IPS-20b (cell line): Measurements from ENCODE around the gene UBE2G1.
A peak's percentile ranks its signal among the peaks of the same experiment; 100 is the strongest.
"Not testable (repeated sequence)": the region's sequence is repeated elsewhere in the genome, so short reads cannot be mapped to it uniquely, and the experiment has no call there.

Experiments
- H3K27ac ChIP-seq: one replicate; pipeline ENCODE4 v1.5.1; 2013; ENCODE audit warnings: low read length
- H3K27me3 ChIP-seq: 2 replicates; pipeline ENCODE4 v1.6.1; 2013; ENCODE audit warnings: mild to moderate bottlenecking, low read length, inconsistent platforms; ENCODE audit not compliant: insufficient read depth
- H3K36me3 ChIP-seq: 2 replicates; pipeline ENCODE4 v1.6.1; 2013; ENCODE audit warnings: low read depth, mild to moderate bottlenecking, inconsistent platforms, low read length, moderate library complexity; ENCODE audit not compliant: insufficient read depth
- H3K4me1 ChIP-seq: 2 replicates; pipeline ENCODE4 v1.6.1; 2013; ENCODE audit warnings: mild to moderate bottlenecking, control low read depth, inconsistent platforms, low read length, moderate library complexity; ENCODE audit not compliant: insufficient read depth
- H3K4me3 ChIP-seq: 2 replicates; pipeline ENCODE4 v1.5.1; 2013; ENCODE audit warnings: mild to moderate bottlenecking, low read length, inconsistent platforms
- H3K9ac ChIP-seq: 2 replicates; pipeline ENCODE4 v1.6.1; 2013; ENCODE audit warnings: low read depth, mild to moderate bottlenecking, inconsistent platforms, low read length, moderate library complexity
- H3K9me3 ChIP-seq: 2 replicates; pipeline ENCODE4 v1.6.1; 2013; ENCODE audit warnings: mild to moderate bottlenecking, low read depth, low read length, inconsistent platforms; ENCODE audit not compliant: insufficient read depth

UBE2G1 gene

GRCh38 chr17:4394208-4395110 lies 28.0 kb upstream of the UBE2G1 start:
- H3K36me3 ChIP-seq = no peaks in the 10 kb centered on the region
- peak overlapping the region; percentile 8; the same call in 1 of the 2 replicates for H3K9ac ChIP-seq
- H3K27ac ChIP-seq = peak overlapping the region; percentile 24
- H3K27me3 ChIP-seq = no peaks in the 10 kb centered on the region
- H3K9me3 ChIP-seq = no peaks in the 10 kb centered on the region
- H3K4me3 ChIP-seq = no peak overlapping the region
- peaks cover 21% of the 10 kb centered on the region for H3K4me1 ChIP-seq

- Histone ChIP-seq H3K9ac (no peak overlapping the region; the same call in 1 of the 2 replicates), H3K27me3 (no peaks in the 10 kb centered on the region), H3K36me3 (no peaks in the 10 kb centered on the region), H3K9me3 (no peaks in the 10 kb centered on the region), H3K27ac (no peak overlapping the region), H3K4me3 (no peak overlapping the region), H3K4me1 (peaks cover 23% of the 10 kb centered on the region)
Observed at GRCh38 chr17:4393806-4394205, 27.3 kb upstream of the UBE2G1 start.

GRCh38 chr17:4389079-4389478 lies 22.6 kb upstream of the UBE2G1 start:
- H3K27me3 ChIP-seq = no peaks in the 10 kb centered on the region
- no peak overlapping the region for H3K27ac ChIP-seq
- peak overlapping the region; percentile 42; the same call in 1 of the 2 replicates for H3K9ac ChIP-seq
- no peak overlapping the region for H3K4me3 ChIP-seq
- H3K9me3 ChIP-seq = no peaks in the 10 kb centered on the region
- no peaks in the 10 kb centered on the region for H3K36me3 ChIP-seq
- H3K4me1 ChIP-seq = peaks cover 12% of the 10 kb centered on the region; the same call in 1 of the 2 replicates

GRCh38 chr17:4387137-4387536 lies 20.7 kb upstream of the UBE2G1 start:
- H3K9me3 ChIP-seq = no peaks in the 10 kb centered on the region
- H3K27ac ChIP-seq = no peak overlapping the region
- H3K4me3 ChIP-seq = no peak overlapping the region
- no peaks in the 10 kb centered on the region for H3K27me3 ChIP-seq
- no peaks in the 10 kb centered on the region for H3K36me3 ChIP-seq
- no peak overlapping the region for H3K9ac ChIP-seq
- H3K4me1 ChIP-seq = peaks cover 8% of the 10 kb centered on the region; the same call in 1 of the 2 replicates

GRCh38 chr17:4386406-4386805 lies 19.9 kb upstream of the UBE2G1 start:
- H3K9ac ChIP-seq = no peak overlapping the region
- H3K4me1 ChIP-seq = peaks cover 8% of the 10 kb centered on the region; the same call in 1 of the 2 replicates
- H3K4me3 ChIP-seq = no peak overlapping the region
- no peak overlapping the region for H3K27ac ChIP-seq
- no peaks in the 10 kb centered on the region for H3K27me3 ChIP-seq
- no peaks in the 10 kb centered on the region for H3K9me3 ChIP-seq
- H3K36me3 ChIP-seq = no peaks in the 10 kb centered on the region

- Histone ChIP-seq H3K4me3 (no peak overlapping the region), H3K9ac (no peak overlapping the region), H3K27me3 (no peaks in the 10 kb centered on the region), H3K9me3 (no peaks in the 10 kb centered on the region), H3K4me1 (0 out of 2 replicates have a peak, but pooled peaks cover 2% of the 10 kb centered on the region), H3K27ac (no peak overlapping the region), H3K36me3 (no peaks in the 10 kb centered on the region)
Observed at GRCh38 chr17:4381690-4382671, 15.5 kb upstream of the UBE2G1 start.

GRCh38 chr17:4378626-4379025 lies 12.2 kb upstream of the UBE2G1 start:
- Histone ChIP-seq H3K27me3 (no peaks in the 10 kb centered on the region), H3K9ac (no peak overlapping the region), H3K9me3 (no peaks in the 10 kb centered on the region), H3K4me1 (no peaks in the 10 kb centered on the region), H3K27ac (no peak overlapping the region), H3K36me3 (no peaks in the 10 kb centered on the region), H3K4me3 (no peak overlapping the region)

GRCh38 chr17:4377247-4377646 lies 10.8 kb upstream of the UBE2G1 start:
- not testable (repeated sequence) for H3K9me3 ChIP-seq, H3K4me3 ChIP-seq, H3K27ac ChIP-seq, H3K4me1 ChIP-seq, H3K27me3 ChIP-seq, H3K36me3 ChIP-seq, H3K9ac ChIP-seq

GRCh38 chr17:4375796-4376440 lies 9.4 kb upstream of the UBE2G1 start:
- H3K9ac ChIP-seq, H3K9me3 ChIP-seq, H3K27ac ChIP-seq, H3K36me3 ChIP-seq, H3K27me3 ChIP-seq, H3K4me1 ChIP-seq, H3K4me3 ChIP-seq: not testable (repeated sequence)

GRCh38 chr17:4375039-4375748 lies 8.7 kb upstream of the UBE2G1 start:
- H3K9ac ChIP-seq = no peak overlapping the region
- no peak overlapping the region for H3K27ac ChIP-seq
- H3K36me3 ChIP-seq = no peaks in the 10 kb centered on the region
- H3K4me1 ChIP-seq = no peaks in the 10 kb centered on the region
- H3K4me3 ChIP-seq = no peak overlapping the region
- no peaks in the 10 kb centered on the region for H3K9me3 ChIP-seq
- H3K27me3 ChIP-seq = no peaks in the 10 kb centered on the region
